ENCODE data around the gene PHKA2.

PHKA2 gene

GRCh38 chrX:18895189-18895951 is 88.5 kb downstream of the PHKA2 start:
- Histone ChIP-seq H3K4me1 (ENCODE audit: control insufficient read depth, insufficient read depth, low read length) (peaks cover 7% of the 10 kb centered on the region), H3K27me3 (ENCODE audit: control insufficient read depth, insufficient read depth, low read length, poor library complexity, severe bottlenecking) (no peaks in the 10 kb centered on the region), H3K9me3 (ENCODE audit: control insufficient read depth, low read length) (no peaks in the 10 kb centered on the region), H3K27ac (ENCODE audit: insufficient read depth, low read depth, low read length, poor library complexity, severe bottlenecking) (no peak overlapping the region), H3K4me3 (ENCODE audit: insufficient read depth, low read depth, low read length) (no peak overlapping the region), H3K36me3 (ENCODE audit: control insufficient read depth, insufficient read depth, low read length) (no peaks in the 10 kb centered on the region)
- WGBS, 2 experiments = 77 to 84% methylated on average over 11 to 18 of the region's 18 CpGs

GRCh38 chrX:18894156-18894555 is 89.8 kb downstream of the PHKA2 start:
- Histone ChIP-seq H3K4me1 (ENCODE audit: control insufficient read depth, insufficient read depth, low read length) (peaks cover 7% of the 10 kb centered on the region), H3K27ac (ENCODE audit: insufficient read depth, low read depth, low read length, poor library complexity, severe bottlenecking) (no peak overlapping the region), H3K27me3 (ENCODE audit: control insufficient read depth, insufficient read depth, low read length, poor library complexity, severe bottlenecking) (no peaks in the 10 kb centered on the region), H3K4me3 (ENCODE audit: insufficient read depth, low read depth, low read length) (no peak overlapping the region), H3K9me3 (ENCODE audit: control insufficient read depth, low read length) (no peaks in the 10 kb centered on the region), H3K36me3 (ENCODE audit: control insufficient read depth, insufficient read depth, low read length) (no peaks in the 10 kb centered on the region)
- 91 to 95% methylated on average over 18 of the region's 18 CpGs for WGBS, 2 experiments

GRCh38 chrX:18893536-18893935 is 90.4 kb downstream of the PHKA2 start:
- WGBS, 2 experiments = 96 to 98% methylated on average over 11 of the region's 11 CpGs
- H3K27me3 ChIP-seq (ENCODE audit: control insufficient read depth, insufficient read depth, low read length, poor library complexity, severe bottlenecking) = no peaks in the 10 kb centered on the region
- H3K4me1 ChIP-seq (ENCODE audit: control insufficient read depth, insufficient read depth, low read length) = peaks cover 7% of the 10 kb centered on the region
- H3K4me3 ChIP-seq (ENCODE audit: insufficient read depth, low read depth, low read length) = no peak overlapping the region
- no peak overlapping the region for H3K27ac ChIP-seq (ENCODE audit: insufficient read depth, low read depth, low read length, poor library complexity, severe bottlenecking)
- no peaks in the 10 kb centered on the region for H3K9me3 ChIP-seq (ENCODE audit: control insufficient read depth, low read length)
- no peaks in the 10 kb centered on the region for H3K36me3 ChIP-seq (ENCODE audit: control insufficient read depth, insufficient read depth, low read length)

GRCh38 chrX:18892899-18893298 is 91.0 kb downstream of the PHKA2 start:
- Histone ChIP-seq H3K27me3 (ENCODE audit: control insufficient read depth, insufficient read depth, low read length, poor library complexity, severe bottlenecking) (no peaks in the 10 kb centered on the region), H3K9me3 (ENCODE audit: control insufficient read depth, low read length) (no peaks in the 10 kb centered on the region), H3K36me3 (ENCODE audit: control insufficient read depth, insufficient read depth, low read length) (no peaks in the 10 kb centered on the region), H3K4me3 (ENCODE audit: insufficient read depth, low read depth, low read length) (no peak overlapping the region), H3K27ac (ENCODE audit: insufficient read depth, low read depth, low read length, poor library complexity, severe bottlenecking) (no peak overlapping the region), H3K4me1 (ENCODE audit: control insufficient read depth, insufficient read depth, low read length) (peaks cover 7% of the 10 kb centered on the region)
- WGBS, 2 experiments = 93 to 95% methylated on average over 6 of the region's 6 CpGs

GRCh38 chrX:18891548-18891945 is 92.4 kb downstream of the PHKA2 start:
- H3K9me3 ChIP-seq (ENCODE audit: control insufficient read depth, low read length) = no peaks in the 10 kb centered on the region
- peaks cover 7% of the 10 kb centered on the region for H3K27me3 ChIP-seq (ENCODE audit: control insufficient read depth, insufficient read depth, low read length, poor library complexity, severe bottlenecking)
- no peaks in the 10 kb centered on the region for H3K36me3 ChIP-seq (ENCODE audit: control insufficient read depth, insufficient read depth, low read length)
- WGBS, 2 experiments = 95 to 97% methylated on average over 9 of the region's 9 CpGs
- H3K4me3 ChIP-seq (ENCODE audit: insufficient read depth, low read depth, low read length) = no peak overlapping the region
- no peak overlapping the region for H3K27ac ChIP-seq (ENCODE audit: insufficient read depth, low read depth, low read length, poor library complexity, severe bottlenecking)
- peaks cover 7% of the 10 kb centered on the region for H3K4me1 ChIP-seq (ENCODE audit: control insufficient read depth, insufficient read depth, low read length)

- no peaks in the 10 kb centered on the region for H3K9me3 ChIP-seq (ENCODE audit: control insufficient read depth, low read length)
- WGBS, 2 experiments = 91 to 93% methylated on average over 24 of the region's 24 CpGs
Observed at GRCh38 chrX:18890724-18891547, 93.0 kb downstream of the PHKA2 start.

GRCh38 chrX:18890049-18890381 is 93.9 kb downstream of the PHKA2 start:
- Histone ChIP-seq H3K27me3 (ENCODE audit: control insufficient read depth, insufficient read depth, low read length, poor library complexity, severe bottlenecking) (peaks cover 10% of the 10 kb centered on the region), H3K27ac (ENCODE audit: insufficient read depth, low read depth, low read length, poor library complexity, severe bottlenecking) (no peak overlapping the region), H3K36me3 (ENCODE audit: control insufficient read depth, insufficient read depth, low read length) (no peaks in the 10 kb centered on the region), H3K4me3 (ENCODE audit: insufficient read depth, low read depth, low read length) (no peak overlapping the region), H3K9me3 (ENCODE audit: control insufficient read depth, low read length) (no peaks in the 10 kb centered on the region), H3K4me1 (ENCODE audit: control insufficient read depth, insufficient read depth, low read length) (peaks cover 2% of the 10 kb centered on the region)
- WGBS, 2 experiments = 64 to 65% methylated on average over 7 of the region's 7 CpGs

More at GRCh38 chrX:18890724-18891547, 93.0 kb downstream of the PHKA2 start:
- Histone ChIP-seq H3K27me3 (ENCODE audit: control insufficient read depth, insufficient read depth, low read length, poor library complexity, severe bottlenecking) (peaks cover 8% of the 10 kb centered on the region), H3K4me3 (ENCODE audit: insufficient read depth, low read depth, low read length) (no peak overlapping the region), H3K4me1 (ENCODE audit: control insufficient read depth, insufficient read depth, low read length) (peaks cover 7% of the 10 kb centered on the region), H3K36me3 (ENCODE audit: control insufficient read depth, insufficient read depth, low read length) (no peaks in the 10 kb centered on the region), H3K27ac (ENCODE audit: insufficient read depth, low read depth, low read length, poor library complexity, severe bottlenecking) (no peak overlapping the region)

GRCh38 chrX:18889346-18890048 is 94.4 kb downstream of the PHKA2 start:
- Histone ChIP-seq H3K27me3 (ENCODE audit: control insufficient read depth, insufficient read depth, low read length, poor library complexity, severe bottlenecking) (peaks cover 10% of the 10 kb centered on the region), H3K27ac (ENCODE audit: insufficient read depth, low read depth, low read length, poor library complexity, severe bottlenecking) (no peak overlapping the region), H3K9me3 (ENCODE audit: control insufficient read depth, low read length) (no peaks in the 10 kb centered on the region), H3K36me3 (ENCODE audit: control insufficient read depth, insufficient read depth, low read length) (no peaks in the 10 kb centered on the region), H3K4me3 (ENCODE audit: insufficient read depth, low read depth, low read length) (no peak overlapping the region), H3K4me1 (ENCODE audit: control insufficient read depth, insufficient read depth, low read length) (no peaks in the 10 kb centered on the region)
- 90% methylated on average over 12 of the region's 12 CpGs for WGBS, 2 experiments

GRCh38 chrX:18888281-18888680 is 95.6 kb downstream of the PHKA2 start:
- H3K4me1 ChIP-seq (ENCODE audit: control insufficient read depth, insufficient read depth, low read length) = no peaks in the 10 kb centered on the region
- H3K27ac ChIP-seq (ENCODE audit: insufficient read depth, low read depth, low read length, poor library complexity, severe bottlenecking) = no peak overlapping the region
- H3K27me3 ChIP-seq (ENCODE audit: control insufficient read depth, insufficient read depth, low read length, poor library complexity, severe bottlenecking) = peaks cover 10% of the 10 kb centered on the region
- H3K36me3 ChIP-seq (ENCODE audit: control insufficient read depth, insufficient read depth, low read length) = no peaks in the 10 kb centered on the region
- WGBS, 2 experiments = 94 to 95% methylated on average over 4 of the region's 4 CpGs
- no peak overlapping the region for H3K4me3 ChIP-seq (ENCODE audit: insufficient read depth, low read depth, low read length)
- H3K9me3 ChIP-seq (ENCODE audit: control insufficient read depth, low read length) = no peaks in the 10 kb centered on the region

GRCh38 chrX:18887825-18888212 is 96.1 kb downstream of the PHKA2 start:
- no peaks in the 10 kb centered on the region for H3K36me3 ChIP-seq (ENCODE audit: control insufficient read depth, insufficient read depth, low read length)
- H3K9me3 ChIP-seq (ENCODE audit: control insufficient read depth, low read length) = no peaks in the 10 kb centered on the region
- H3K27ac ChIP-seq (ENCODE audit: insufficient read depth, low read depth, low read length, poor library complexity, severe bottlenecking) = no peak overlapping the region
- 56 to 62% methylated on average over 4 to 6 of the region's 6 CpGs for WGBS, 2 experiments
- H3K4me3 ChIP-seq (ENCODE audit: insufficient read depth, low read depth, low read length) = no peak overlapping the region
- H3K4me1 ChIP-seq (ENCODE audit: control insufficient read depth, insufficient read depth, low read length) = no peaks in the 10 kb centered on the region
- peaks cover 10% of the 10 kb centered on the region for H3K27me3 ChIP-seq (ENCODE audit: control insufficient read depth, insufficient read depth, low read length, poor library complexity, severe bottlenecking)

Measured in ectodermal cell (in vitro differentiated cells).